ENCODE measurements around the gene SMAD6.

- no peak for TF ChIP-seq CTCF (IDR thresholded peaks at IDR 0.05)
- no peak for TF ChIP-seq POLR2A (IDR thresholded peaks at IDR 0.05)
These were observed 44.6 kb upstream of the SMAD6 start for GRCh38 chr15:66657185-66658020.
